ENCODE measurements around the gene LIMD2.
A peak's percentile ranks its signal among the peaks of the same experiment; 100 is the strongest.

Gene LIMD2

DNA sequence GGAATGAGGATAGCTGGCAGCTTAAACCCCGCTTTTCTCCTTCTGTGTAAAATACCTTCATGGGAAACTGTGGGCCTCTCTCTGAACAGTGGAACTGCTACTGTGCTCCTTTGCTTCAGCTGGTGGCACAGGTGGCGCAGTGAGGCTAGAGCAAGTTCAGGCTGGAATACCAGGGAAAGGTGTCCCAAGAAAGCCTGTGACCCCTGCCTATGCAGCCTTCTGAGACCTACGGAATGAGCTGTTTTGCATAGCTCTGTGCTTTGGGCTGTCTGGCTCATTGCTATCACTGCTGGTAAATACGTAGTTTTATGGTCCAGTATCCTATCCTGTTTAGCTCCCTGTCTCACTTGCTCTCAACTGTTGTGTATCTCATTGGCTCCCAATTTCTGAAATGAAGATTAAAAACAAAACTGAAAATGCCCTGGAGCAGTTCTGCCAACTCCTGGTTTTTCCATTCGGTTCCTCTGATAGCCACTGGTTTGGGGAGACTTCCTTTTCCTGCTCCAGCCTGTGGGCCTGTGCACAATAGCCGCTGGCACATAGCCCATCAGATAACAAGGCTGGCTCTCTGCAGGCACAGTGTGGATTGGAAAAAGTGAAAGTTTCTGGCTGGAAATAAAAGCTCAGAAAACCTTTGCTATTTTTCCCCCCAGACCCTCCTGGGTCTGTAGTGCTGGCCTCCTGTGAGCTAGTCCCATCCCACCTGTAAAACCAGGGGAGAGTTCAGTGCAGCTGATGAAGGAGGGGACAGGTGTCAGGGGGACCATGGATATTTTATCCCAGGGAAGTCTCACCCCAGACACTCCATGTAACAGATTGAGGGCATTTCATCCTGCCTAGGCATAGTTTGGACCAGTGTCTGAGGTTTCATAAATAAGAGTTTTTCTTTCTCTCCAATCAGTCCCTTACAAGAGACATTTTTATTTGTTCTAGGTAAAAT lies 24.0 kb downstream of the LIMD2 start:
- TF ChIP-seq, protein P1, sequence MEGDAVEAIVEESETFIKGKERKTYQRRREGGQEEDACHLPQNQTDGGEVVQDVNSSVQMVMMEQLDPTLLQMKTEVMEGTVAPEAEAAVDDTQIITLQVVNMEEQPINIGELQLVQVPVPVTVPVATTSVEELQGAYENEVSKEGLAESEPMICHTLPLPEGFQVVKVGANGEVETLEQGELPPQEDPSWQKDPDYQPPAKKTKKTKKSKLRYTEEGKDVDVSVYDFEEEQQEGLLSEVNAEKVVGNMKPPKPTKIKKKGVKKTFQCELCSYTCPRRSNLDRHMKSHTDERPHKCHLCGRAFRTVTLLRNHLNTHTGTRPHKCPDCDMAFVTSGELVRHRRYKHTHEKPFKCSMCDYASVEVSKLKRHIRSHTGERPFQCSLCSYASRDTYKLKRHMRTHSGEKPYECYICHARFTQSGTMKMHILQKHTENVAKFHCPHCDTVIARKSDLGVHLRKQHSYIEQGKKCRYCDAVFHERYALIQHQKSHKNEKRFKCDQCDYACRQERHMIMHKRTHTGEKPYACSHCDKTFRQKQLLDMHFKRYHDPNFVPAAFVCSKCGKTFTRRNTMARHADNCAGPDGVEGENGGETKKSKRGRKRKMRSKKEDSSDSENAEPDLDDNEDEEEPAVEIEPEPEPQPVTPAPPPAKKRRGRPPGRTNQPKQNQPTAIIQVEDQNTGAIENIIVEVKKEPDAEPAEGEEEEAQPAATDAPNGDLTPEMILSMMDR (IDR thresholded peaks at IDR 0.05; ENCODE audit: insufficient read depth, low read depth, low read length, missing control alignments): no peak
- no peak for DNase-seq (ENCODE audit: low read depth)
- H3K4me3 ChIP-seq (ENCODE audit: low read depth, low read length): no peak overlapping the region

DNA sequence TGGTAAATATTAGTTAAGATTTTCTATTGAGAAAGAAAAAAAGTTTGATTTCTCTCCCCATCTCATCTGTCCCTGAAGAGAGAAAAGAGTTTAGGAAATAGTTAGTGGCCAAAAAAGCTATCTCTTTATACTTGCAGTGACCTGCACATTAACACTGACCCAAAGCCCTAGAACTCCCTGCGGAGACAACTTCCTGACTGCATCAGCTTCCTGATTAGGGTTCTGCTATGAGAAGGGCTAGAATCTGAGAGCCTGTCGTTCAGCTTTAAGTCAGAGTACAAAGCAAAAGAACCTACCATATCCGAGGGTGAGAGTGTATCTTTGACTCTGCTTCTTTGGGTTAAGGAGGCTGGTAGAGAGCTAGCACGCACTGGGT lies 24.7 kb downstream of the LIMD2 start:
- TF ChIP-seq, protein P1 (IDR thresholded peaks at IDR 0.05; ENCODE audit: insufficient read depth, low read depth, low read length, missing control alignments): no peak
- H3K4me3 ChIP-seq (ENCODE audit: low read depth, low read length): no peak overlapping the region
- DNase-seq (ENCODE audit: low read depth): no peak

DNA sequence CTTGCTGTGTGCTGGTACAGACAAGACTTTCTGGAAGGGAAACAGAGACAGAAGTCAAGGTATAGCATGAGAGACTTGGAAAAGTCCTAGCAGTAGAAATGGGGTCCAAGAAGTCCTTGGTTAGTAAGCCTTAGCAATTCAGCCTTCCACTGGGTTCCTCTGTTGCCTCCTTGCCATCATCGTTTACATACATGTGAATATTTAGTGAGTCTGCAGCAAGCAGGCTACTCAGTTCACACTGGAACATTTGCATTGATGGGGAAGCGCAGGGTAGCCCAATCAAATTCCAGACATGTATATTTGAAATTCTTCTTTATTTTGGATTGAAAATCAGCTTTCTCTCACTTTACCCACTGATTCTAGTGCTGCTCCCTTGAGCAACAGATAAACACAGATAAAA lies 27.1 kb downstream of the LIMD2 start:
- TF ChIP-seq, protein P1 (IDR thresholded peaks at IDR 0.05; ENCODE audit: insufficient read depth, low read depth, low read length, missing control alignments): no peak
- H3K4me3 ChIP-seq (ENCODE audit: low read depth, low read length): no peak overlapping the region

DNA sequence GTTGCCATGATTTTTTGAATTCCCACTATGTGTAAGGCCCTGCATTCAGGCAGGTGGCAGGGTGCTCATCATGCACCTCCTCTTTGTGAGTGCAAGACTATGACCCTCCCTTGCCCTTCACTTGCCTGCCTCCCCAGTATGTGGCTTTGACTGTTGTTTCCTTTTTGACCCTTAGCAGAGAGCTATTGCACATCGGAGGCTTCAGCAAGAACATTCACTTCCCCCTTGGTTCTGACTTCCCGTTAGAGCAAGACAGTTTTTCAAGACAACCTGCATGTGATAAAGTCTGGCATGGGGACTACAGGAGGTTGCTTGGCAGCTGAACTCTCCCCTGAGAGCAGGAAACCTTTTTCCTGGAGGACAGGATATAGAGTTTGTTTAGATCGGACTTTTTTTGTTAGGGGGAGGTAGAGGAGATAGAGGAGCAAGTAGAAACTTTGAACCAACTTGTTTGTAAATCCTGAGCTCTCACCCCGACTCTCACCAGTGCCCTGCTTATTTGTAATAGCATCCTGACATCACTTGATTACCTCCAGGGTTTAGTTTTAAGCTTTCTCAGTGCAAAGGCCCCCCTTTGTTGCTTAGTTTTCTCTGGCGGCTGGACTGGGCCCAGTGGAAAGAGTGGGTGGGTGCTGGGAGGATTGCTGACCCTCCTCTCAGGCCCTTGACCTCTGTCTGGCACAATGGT lies 34.3 kb downstream of the LIMD2 start:
- peak; percentile 59 for DNase-seq (ENCODE audit: low read depth)
- TF ChIP-seq, protein P1 (IDR thresholded peaks at IDR 0.05; ENCODE audit: insufficient read depth, low read depth, low read length, missing control alignments): no peak
- H3K4me3 ChIP-seq (ENCODE audit: low read depth, low read length): no peak overlapping the region

More for the DNA sequence above, 27.1 kb downstream of the LIMD2 start:
- no peak for DNase-seq (ENCODE audit: low read depth)

DNA sequence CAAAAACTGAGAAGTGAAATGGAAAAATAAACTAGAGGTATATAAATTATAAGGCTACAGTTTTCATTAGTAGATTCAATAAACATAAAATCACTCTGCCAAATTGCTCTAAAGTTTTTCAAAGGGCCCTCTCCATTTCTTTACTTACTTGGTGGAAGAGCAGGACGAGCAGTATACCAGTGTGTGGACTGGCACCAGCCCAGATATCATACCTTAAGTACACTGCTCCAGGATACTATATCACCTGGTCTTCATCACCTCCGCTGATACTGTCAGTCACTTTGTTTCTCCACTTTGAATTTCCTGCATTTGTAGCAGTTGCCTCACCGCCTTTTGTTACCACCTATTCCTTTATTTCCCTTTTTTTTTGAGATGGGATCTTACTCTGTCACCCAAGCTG lies 40.1 kb downstream of the LIMD2 start:
- TF ChIP-seq, protein P1 (IDR thresholded peaks at IDR 0.05; ENCODE audit: insufficient read depth, low read depth, low read length, missing control alignments): no peak
- H3K4me3 ChIP-seq (ENCODE audit: low read depth, low read length): no peak overlapping the region
- DNase-seq (ENCODE audit: low read depth): no peak

DNA sequence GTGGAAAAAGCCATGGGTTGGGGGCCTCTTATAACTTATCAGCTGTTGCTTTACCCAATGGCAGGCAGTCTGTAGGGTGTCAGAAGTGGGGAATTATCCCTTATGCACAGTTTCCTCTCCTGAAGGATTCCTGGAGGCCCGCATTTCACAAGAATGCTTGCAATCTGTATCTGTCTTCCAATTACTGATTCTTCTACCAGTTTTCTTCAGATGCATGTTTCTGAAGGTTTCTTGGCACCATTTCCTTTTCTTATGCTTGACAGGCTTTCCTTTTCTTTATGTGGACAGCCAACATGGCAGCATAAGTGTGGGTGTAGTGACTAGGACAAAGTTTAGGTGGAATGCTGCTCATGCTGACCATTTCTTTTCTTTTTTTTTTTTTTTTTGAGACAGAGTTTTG lies 41.6 kb downstream of the LIMD2 start:
- TF ChIP-seq, protein P1 (IDR thresholded peaks at IDR 0.05; ENCODE audit: insufficient read depth, low read depth, low read length, missing control alignments): no peak
- no peak overlapping the region for H3K4me3 ChIP-seq (ENCODE audit: low read depth, low read length)
- no peak for DNase-seq (ENCODE audit: low read depth)

Measured in GM12865 (cell line).